ENCODE measurements around the gene DIAPH1.
"Not testable (repeated sequence)": the region's sequence is repeated elsewhere in the genome, so short reads cannot be mapped to it uniquely, and the experiment has no call there.

DNA sequence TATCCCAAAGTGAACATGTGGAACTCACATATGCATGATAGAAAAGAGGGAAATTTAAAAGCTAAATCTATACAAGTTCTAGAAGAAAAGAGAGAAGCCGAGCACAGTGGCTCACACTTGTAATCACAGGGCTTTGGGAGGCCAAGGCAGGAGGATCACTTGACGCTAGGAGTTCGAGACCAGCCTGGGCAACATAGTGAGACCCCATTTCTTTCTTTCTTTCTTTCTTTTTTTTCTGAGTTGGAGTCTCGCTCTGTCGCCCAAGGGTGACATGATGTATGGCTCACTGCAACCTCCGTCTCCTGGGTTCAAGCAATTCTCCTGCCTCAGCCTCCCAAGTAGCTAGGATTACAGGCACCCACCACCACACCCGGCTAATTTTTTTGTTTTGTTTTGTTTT, 8.9 kb downstream of the DIAPH1 start:
- not testable (repeated sequence) for TF ChIP-seq POLR2A (IDR thresholded peaks at IDR 0.05)
- TF ChIP-seq, protein P1, sequence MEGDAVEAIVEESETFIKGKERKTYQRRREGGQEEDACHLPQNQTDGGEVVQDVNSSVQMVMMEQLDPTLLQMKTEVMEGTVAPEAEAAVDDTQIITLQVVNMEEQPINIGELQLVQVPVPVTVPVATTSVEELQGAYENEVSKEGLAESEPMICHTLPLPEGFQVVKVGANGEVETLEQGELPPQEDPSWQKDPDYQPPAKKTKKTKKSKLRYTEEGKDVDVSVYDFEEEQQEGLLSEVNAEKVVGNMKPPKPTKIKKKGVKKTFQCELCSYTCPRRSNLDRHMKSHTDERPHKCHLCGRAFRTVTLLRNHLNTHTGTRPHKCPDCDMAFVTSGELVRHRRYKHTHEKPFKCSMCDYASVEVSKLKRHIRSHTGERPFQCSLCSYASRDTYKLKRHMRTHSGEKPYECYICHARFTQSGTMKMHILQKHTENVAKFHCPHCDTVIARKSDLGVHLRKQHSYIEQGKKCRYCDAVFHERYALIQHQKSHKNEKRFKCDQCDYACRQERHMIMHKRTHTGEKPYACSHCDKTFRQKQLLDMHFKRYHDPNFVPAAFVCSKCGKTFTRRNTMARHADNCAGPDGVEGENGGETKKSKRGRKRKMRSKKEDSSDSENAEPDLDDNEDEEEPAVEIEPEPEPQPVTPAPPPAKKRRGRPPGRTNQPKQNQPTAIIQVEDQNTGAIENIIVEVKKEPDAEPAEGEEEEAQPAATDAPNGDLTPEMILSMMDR (IDR thresholded peaks at IDR 0.05), result not testable (repeated sequence)
